ENCODE measurements around the gene BBS2. TPM values are rescaled to one million over a fixed set of nuclear protein-coding genes. Genes with fewer than 3 reads are reported as not detected.

Gene BBS2
- total RNA-seq, 4 donors from 2014 or later, result 44.1 to 209 (median 82.8) TPM

GRCh38 chr16:56514845-56515244 lies 5.0 kb downstream of the BBS2 start:
- DNase-seq, result no peak
- no peak for TF ChIP-seq POLR2A (IDR thresholded peaks at IDR 0.05)
- TF ChIP-seq, protein P1, sequence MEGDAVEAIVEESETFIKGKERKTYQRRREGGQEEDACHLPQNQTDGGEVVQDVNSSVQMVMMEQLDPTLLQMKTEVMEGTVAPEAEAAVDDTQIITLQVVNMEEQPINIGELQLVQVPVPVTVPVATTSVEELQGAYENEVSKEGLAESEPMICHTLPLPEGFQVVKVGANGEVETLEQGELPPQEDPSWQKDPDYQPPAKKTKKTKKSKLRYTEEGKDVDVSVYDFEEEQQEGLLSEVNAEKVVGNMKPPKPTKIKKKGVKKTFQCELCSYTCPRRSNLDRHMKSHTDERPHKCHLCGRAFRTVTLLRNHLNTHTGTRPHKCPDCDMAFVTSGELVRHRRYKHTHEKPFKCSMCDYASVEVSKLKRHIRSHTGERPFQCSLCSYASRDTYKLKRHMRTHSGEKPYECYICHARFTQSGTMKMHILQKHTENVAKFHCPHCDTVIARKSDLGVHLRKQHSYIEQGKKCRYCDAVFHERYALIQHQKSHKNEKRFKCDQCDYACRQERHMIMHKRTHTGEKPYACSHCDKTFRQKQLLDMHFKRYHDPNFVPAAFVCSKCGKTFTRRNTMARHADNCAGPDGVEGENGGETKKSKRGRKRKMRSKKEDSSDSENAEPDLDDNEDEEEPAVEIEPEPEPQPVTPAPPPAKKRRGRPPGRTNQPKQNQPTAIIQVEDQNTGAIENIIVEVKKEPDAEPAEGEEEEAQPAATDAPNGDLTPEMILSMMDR (IDR thresholded peaks at IDR 0.05), result no peak
- intact Hi-C loops (cut with DNase I; ENCODE audit: low total_unique reads), result loop anchor here (10.0 kb wide), 1 partner anchor 190 kb away; no protein-coding TSS in a partner anchor
- no peaks in the 10 kb centered on the region for H3K27me3 ChIP-seq
- H3K9me3 ChIP-seq, result no peaks in the 10 kb centered on the region
- H3K4me3 ChIP-seq, result no peak overlapping the region
- H3K27ac ChIP-seq, result no peak overlapping the region
- peaks cover 4 to 7% of the 10 kb centered on the region in 2 donors for H3K4me1 ChIP-seq
- H3K36me3 ChIP-seq, result no peaks in the 10 kb centered on the region

GRCh38 chr16:56513972-56514371 lies 5.9 kb downstream of the BBS2 start:
- TF ChIP-seq, protein P1 (IDR thresholded peaks at IDR 0.05), result peak; percentile 56 to 69 (median 64)
- no peak for TF ChIP-seq POLR2A (IDR thresholded peaks at IDR 0.05)
- Histone ChIP-seq H3K4me1 (peaks cover 1 to 7% of the 10 kb centered on the region in 2 donors), H3K27ac (no peak overlapping the region), H3K36me3 (no peaks in the 10 kb centered on the region), H3K9me3 (no peaks in the 10 kb centered on the region), H3K4me3 (no peak overlapping the region), H3K27me3 (no peaks in the 10 kb centered on the region)
- peak; percentile 30 to 49 for DNase-seq
- intact Hi-C loops (cut with DNase I; ENCODE audit: low total_unique reads), result loop anchor here (10.0 kb wide), 1 partner anchor 191 kb away; no protein-coding TSS in a partner anchor

DNA sequence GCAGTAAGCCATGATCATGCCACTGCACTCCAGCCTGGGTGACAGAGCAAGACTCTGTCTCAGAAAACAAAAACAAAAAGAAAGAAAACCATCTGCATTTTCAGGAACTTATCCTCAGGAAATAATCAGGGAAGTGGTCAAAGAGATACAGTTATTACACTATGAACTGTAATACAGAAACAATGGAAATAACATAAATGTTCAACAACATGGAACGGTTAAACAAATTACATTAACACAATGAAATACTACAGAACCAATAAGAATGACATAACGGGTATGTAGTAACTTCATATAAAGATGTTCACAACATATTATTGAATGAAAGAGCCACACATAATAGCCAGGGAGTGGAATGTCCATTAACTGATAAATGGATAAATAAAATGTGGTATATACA lies 6.7 kb downstream of the BBS2 start:
- H3K27ac ChIP-seq, result no peak overlapping the region

GRCh38 chr16:56512025-56512424 lies 7.8 kb downstream of the BBS2 start:
- Histone ChIP-seq H3K4me1 (peaks cover 0 to 7% of the 10 kb centered on the region in 2 donors), H3K36me3 (no peaks in the 10 kb centered on the region), H3K4me3 (no peak overlapping the region), H3K27me3 (no peaks in the 10 kb centered on the region), H3K27ac (no peak overlapping the region), H3K9me3 (no peaks in the 10 kb centered on the region)
- DNase-seq, result no peak
- intact Hi-C loops (cut with DNase I; ENCODE audit: low total_unique reads), result loop anchor here (10.0 kb wide), 1 partner anchor 193 kb away; no protein-coding TSS in a partner anchor
- no peak for TF ChIP-seq POLR2A (IDR thresholded peaks at IDR 0.05)
- TF ChIP-seq, protein P1 (IDR thresholded peaks at IDR 0.05), result no peak

More for the DNA sequence above, 6.7 kb downstream of the BBS2 start:
- Histone ChIP-seq H3K9me3 (no peaks in the 10 kb centered on the region), H3K4me3 (no peak overlapping the region), H3K4me1 (peaks cover 0 to 7% of the 10 kb centered on the region in 2 donors), H3K36me3 (no peaks in the 10 kb centered on the region), H3K27me3 (no peaks in the 10 kb centered on the region)
- intact Hi-C loops (cut with DNase I; ENCODE audit: low total_unique reads), result loop anchor here (10.0 kb wide), 1 partner anchor 192 kb away; no protein-coding TSS in a partner anchor
- TF ChIP-seq POLR2A (IDR thresholded peaks at IDR 0.05), result no peak
- TF ChIP-seq, protein P1 (IDR thresholded peaks at IDR 0.05), result no peak
- no peak for DNase-seq

DNA sequence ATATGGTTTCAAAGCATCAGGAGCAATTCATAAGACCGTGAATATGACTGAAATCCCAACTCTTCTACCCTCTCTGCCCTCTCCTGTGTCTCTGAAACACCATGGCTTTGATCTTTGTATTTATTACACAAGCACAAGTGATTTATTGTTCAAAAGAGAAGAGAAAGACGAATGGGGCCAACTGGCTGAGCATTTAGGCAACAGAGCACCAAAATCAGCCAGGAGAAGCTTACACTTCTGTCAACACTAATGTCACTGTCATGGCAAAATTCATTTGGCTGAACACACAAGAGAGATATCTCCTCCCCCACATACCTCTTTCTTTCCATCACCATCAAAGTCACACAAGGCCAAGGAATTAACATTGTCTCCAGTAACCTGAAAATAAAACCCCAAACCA lies 9.3 kb downstream of the BBS2 start:
- Histone ChIP-seq H3K36me3 (no peaks in the 10 kb centered on the region), H3K4me3 (no peak overlapping the region), H3K9me3 (no peaks in the 10 kb centered on the region), H3K27ac (no peak overlapping the region), H3K27me3 (no peaks in the 10 kb centered on the region), H3K4me1 (peaks cover 0 to 7% of the 10 kb centered on the region in 2 donors)
- TF ChIP-seq, protein P1 (IDR thresholded peaks at IDR 0.05), result no peak
- no peak for TF ChIP-seq POLR2A (IDR thresholded peaks at IDR 0.05)
- intact Hi-C loops (cut with DNase I; ENCODE audit: low total_unique reads), result loop anchor here (10.0 kb wide), 1 partner anchor 194 kb away; no protein-coding TSS in a partner anchor
- DNase-seq, result no peak

Data from uterus (tissue), 4 donors.